ENCODE results near the gene SMARCD3.

The SMARCD3 gene

GRCh38 chr7:151246851-151247580 lies 1.5 kb downstream of the SMARCD3 start:
- FAIRE-seq, result no peak

- FAIRE-seq, result no peak
These were observed 2.2 kb downstream of the SMARCD3 start for GRCh38 chr7:151246102-151246850.

- FAIRE-seq, result no peak
These were observed 3.0 kb downstream of the SMARCD3 start for GRCh38 chr7:151245360-151246101.

DNA sequence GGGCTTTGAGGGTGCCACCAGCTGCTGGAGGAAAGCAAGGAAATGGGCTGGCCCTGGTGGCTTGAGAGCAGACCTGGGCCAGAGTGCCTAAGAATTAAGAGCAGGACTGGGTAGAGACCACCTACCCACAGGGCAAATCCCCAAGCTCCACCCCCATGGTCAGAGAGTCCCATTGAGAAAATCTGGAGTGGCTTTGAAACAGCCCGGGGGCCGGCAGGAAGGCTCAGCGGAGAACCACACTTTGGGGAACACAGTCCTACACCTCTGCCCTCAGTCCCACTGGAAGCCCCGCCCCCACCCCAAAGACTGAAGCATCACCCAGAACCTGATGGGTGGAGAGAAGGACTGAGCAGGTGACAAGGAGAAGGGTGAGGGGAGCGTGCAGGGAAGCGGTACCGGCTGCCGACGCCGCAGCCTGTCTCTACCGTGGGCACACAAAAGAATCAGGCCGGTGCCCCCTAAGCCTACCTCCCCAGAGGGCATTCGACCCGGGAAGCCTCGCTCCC lies 3.6 kb downstream of the SMARCD3 start:
- FAIRE-seq, result no peak

DNA sequence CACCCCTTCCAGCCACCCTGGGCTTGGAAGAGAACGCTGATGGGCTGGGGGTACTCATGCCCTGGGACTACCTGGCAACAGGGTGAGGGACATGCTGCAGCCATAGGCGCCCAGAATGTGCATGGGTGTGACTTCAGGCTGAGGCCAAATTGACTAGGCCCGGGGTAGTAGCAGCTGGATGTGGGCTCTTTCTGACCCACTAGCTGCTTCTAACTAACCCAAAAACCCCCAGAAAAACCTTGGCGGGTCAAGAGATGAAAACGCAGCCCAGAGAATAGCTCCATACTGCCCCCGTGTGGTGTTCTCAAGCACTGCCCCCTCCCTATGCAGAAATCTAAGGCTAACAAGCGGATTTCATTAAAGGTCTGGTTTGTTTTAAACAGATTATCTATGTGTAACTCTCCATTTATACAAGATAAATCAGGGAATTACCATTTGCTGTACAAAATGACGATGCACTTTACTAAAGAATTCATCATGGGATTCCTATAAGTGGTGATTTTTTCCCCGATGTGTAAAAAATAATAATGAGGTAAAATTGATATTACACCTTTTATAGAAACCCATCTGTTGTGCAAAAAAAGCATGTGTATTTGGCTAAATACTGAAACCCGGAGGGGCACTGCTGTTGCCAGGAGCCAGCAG lies 4.2 kb downstream of the SMARCD3 start:
- peak; percentile 95 for FAIRE-seq

GRCh38 chr7:151243408-151244195 lies 4.9 kb downstream of the SMARCD3 start:
- FAIRE-seq, result no peak

DNA sequence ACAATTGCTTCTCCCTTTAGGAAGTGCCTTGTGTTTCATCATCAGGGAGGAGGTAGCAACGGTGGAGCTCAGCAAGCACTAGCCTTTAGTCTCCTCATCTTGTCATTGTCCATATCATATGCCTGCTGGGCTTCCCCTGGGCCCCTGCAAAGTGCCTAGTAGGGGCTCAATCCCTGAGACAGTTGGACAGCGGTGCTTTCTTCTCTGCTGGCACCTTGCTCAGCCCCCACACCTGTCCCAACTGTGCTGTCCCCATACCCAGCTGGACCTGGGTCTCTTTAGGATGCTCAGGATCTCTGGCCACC lies 5.5 kb downstream of the SMARCD3 start:
- no peak for FAIRE-seq

- no peak for FAIRE-seq
These were observed 6.1 kb downstream of the SMARCD3 start for GRCh38 chr7:151242159-151243044.

- no peak for FAIRE-seq
These were observed 6.8 kb downstream of the SMARCD3 start for GRCh38 chr7:151241755-151242096.

- no peak for FAIRE-seq
These were observed 7.3 kb downstream of the SMARCD3 start for GRCh38 chr7:151240942-151241754.

DNA sequence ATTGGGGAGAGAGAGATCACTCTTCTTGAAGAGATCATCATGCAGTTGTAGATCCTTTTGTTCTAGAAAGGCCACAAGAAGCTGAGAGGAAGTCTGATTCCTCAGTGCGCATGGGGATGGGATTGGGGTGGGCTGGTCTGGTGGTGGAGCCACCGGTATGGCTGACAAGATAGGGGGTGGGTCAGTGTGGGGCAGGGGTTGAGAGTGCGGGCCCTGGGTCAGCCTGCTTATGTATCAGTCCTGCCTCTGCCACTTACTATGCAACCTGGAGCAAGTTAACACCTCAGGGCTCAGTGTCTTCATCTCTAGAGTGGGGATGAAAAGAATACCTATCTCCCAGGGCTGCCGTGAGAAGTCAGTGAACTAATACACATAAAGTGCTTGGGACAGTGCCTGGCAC lies 8.0 kb downstream of the SMARCD3 start:
- no peak for FAIRE-seq

DNA sequence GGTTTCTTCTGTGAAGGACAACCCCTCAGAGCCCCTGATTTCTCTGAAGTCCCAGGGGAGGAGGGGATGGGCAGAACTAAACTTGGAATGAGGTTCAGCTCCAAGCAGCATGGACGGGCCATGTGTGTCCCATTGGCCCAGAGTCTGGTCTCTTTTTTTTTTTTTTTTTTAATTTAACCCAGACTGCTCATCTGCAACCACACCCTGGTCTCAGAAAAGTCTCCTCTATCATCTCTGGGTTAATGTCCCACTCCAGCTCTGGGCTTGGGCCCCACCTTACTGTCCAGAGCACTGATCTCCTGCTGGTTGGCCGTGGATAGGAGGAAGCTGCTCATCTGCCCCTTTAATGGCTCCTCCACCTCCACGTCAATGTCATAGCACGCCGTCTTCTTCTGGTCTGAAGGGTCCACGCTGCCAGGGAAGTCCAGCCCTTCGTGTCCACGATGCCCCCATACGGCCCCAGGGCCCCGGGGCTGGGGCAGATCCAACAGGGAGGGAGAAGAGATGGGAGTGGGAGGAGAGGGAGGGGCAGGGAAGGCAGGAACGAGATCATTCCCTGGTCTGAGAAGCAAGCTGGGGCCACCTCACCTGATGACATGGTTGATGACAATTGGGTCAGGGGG lies 8.5 kb downstream of the SMARCD3 start:
- FAIRE-seq, result no peak

DNA sequence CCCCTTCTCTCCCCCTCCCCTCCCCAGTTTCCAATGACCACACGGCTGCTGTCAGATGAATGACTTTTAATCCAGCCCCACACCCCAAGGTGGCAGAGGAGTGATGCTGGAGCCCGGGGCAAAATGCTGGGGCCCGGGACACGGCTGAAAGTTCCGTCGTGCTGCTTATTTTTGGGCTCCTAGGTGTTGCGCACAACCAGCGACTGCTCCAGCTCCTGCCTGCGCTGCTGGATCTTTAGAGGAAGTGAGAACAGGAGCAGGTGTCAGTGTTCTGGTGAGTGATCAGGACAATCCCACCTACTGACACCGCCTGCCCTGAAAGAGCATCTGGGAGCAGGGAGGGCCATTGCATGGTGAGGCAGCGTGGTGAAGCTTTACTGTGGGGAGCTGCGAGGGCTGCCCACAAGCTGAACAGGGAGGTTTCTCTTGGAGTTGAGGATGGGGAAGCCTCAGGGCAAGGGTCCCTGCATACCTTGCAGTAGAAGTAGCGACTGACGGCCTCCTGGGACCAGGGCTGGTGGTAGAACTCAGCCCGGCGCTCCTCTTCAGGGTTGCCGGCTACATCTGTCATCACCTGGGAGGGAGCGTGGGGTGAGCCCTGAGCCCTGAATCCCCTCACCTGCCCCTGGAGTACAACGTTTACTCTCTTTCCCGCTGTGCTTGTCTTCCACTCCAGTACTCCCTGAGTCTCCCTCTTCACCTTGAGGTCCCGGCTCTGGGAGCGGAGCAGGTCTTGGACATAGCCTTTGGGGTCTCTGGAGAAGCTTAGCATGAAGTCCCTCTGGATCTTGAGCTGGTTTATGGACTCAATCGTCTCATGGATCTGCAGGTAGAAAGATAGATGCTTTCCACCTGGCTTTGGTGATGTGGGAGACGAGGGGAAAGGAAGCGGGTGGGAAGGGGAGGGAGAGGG lies 9.3 kb downstream of the SMARCD3 start:
- FAIRE-seq, result no peak

GRCh38 chr7:151238190-151238810 lies 10.2 kb downstream of the SMARCD3 start:
- no peak for FAIRE-seq

DNA sequence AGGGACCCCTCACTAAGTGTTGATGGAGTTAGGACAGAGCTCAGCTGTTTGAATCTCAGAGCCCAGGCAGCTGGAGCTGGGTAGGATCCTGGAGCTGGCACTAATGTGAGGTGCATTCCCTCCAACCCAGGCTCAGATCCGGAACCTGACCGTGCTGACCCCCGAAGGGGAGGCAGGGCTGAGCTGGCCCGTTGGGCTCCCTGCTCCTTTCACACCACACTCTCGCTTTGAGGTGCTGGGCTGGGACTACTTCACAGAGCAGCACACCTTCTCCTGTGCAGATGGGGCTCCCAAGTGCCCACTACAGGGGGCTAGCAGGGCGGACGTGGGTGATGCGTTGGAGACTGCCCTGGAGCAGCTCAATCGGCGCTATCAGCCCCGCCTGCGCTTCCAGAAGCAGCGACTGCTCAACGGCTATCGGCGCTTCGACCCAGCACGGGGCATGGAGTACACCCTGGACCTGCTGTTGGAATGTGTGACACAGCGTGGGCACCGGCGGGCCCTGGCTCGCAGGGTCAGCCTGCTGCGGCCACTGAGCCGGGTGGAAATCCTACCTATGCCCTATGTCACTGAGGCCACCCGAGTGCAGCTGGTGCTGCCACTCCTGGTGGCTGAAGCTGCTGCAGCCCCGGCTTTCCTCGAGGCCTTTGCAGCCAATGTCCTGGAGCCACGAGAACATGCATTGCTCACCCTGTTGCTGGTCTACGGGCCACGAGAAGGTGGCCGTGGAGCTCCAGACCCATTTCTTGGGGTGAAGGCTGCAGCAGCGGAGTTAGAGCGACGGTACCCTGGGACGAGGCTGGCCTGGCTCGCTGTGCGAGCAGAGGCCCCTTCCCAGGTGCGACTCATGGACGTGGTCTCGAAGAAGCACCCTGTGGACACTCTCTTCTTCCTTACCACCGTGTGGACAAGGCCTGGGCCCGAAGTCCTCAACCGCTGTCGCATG lies 11.0 kb downstream of the SMARCD3 start:
- FAIRE-seq, result no peak

DNA sequence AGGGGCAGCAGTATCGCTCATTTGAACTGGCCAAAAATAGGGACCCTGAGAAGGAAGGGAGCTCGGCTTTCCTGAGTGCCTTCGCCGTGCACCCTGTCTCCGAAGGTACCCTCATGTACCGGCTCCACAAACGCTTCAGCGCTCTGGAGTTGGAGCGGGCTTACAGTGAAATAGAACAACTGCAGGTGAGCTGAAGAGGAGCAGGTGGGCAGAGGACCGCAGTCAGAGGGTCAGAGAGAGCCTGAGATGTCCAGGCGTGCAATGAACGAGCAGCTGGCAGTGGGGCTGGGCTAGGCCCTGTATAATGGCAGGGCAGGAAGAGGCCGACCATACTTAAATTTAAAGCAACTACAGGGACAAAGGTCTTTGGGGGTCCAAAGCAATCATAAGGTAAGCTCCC lies 12.1 kb downstream of the SMARCD3 start:
- no peak for FAIRE-seq

GRCh38 chr7:151235091-151235787 lies 13.3 kb downstream of the SMARCD3 start:
- FAIRE-seq, result no peak
